HL-60 (cell line): ENCODE data around the gene THUMPD3.

Experiments
- DNase-seq, 2 experiments: peaks; one replicate each; pipeline ENCODE4 v3.0.0-alpha.2; 2010 to 2020; ENCODE audit warnings: low read depth in 1 of 2, low spot score in 1 of 2
- H3K27ac ChIP-seq: fragments of 250-450 bp; sonication (Bioruptor Pico); replicated peaks from 2 replicates; pipeline ENCODE4 v1.5.1; 2020; ENCODE audit warnings: mild to moderate bottlenecking, moderate library complexity
- H3K27me3 ChIP-seq: fragments of 250-450 bp; sonication (Bioruptor Pico); 2 replicates; pipeline ENCODE4 v1.5.1; 2021; ENCODE audit warnings: mild to moderate bottlenecking, moderate library complexity; ENCODE audit not compliant: insufficient read depth, poor library complexity, severe bottlenecking
- H3K4me3 ChIP-seq: replicated peaks from 2 replicates; pipeline ENCODE4 v1.5.1; 2011; ENCODE audit warnings: mild to moderate bottlenecking, control low read depth, low read length; ENCODE audit not compliant: insufficient read depth
- CTCF ChIP-seq: IDR thresholded peaks from one replicate; pipeline ENCODE4 v1.5.1; 2011; ENCODE audit warnings: low read length, control low read depth, inconsistent platforms; ENCODE audit not compliant: insufficient read depth
- GABPA ChIP-seq: IDR thresholded peaks from 2 replicates; pipeline ENCODE4 v1.6.1; 2012; ENCODE audit warnings: low read depth
- POLR2AphosphoS5 ChIP-seq: IDR thresholded peaks from 2 replicates; pipeline ENCODE4 v1.6.1; 2012; ENCODE audit warnings: low read depth
- REST ChIP-seq: IDR thresholded peaks from 2 replicates; pipeline ENCODE4 v1.6.1; 2012; ENCODE audit warnings: low read depth; ENCODE audit not compliant: insufficient replicate concordance
- SPI1 ChIP-seq: IDR thresholded peaks from 2 replicates; pipeline ENCODE4 v1.6.1; 2012; ENCODE audit warnings: low read depth, mild to moderate bottlenecking, borderline replicate concordance

THUMPD3 gene

GRCh38 chr3:9414826-9415225 is 52.0 kb downstream of the THUMPD3 start:
- Histone ChIP-seq H3K27me3 (no peaks in the 10 kb centered on the region), H3K4me3 (no peak overlapping the region), H3K27ac (no peak overlapping the region)
- no peak for DNase-seq
- TF ChIP-seq POLR2AphosphoS5 (no peak), REST (no peak), GABPA (no peak), SPI1 (no peak)

GRCh38 chr3:9415485-9416138 is 52.8 kb downstream of the THUMPD3 start:
- TF ChIP-seq CTCF (no peak), SPI1 (no peak), REST (no peak), GABPA (no peak), POLR2AphosphoS5 (no peak)
- Histone ChIP-seq H3K4me3 (no peak overlapping the region), H3K27ac (no peak overlapping the region), H3K27me3 (no peaks in the 10 kb centered on the region)
- no peak for DNase-seq

GRCh38 chr3:9416139-9416780 is 53.4 kb downstream of the THUMPD3 start:
- no peak overlapping the region for H3K27ac ChIP-seq
- DNase-seq: no peak

More at GRCh38 chr3:9416139-9416780, 53.4 kb downstream of the THUMPD3 start:
- Histone ChIP-seq H3K4me3 (no peak overlapping the region), H3K27me3 (no peaks in the 10 kb centered on the region)
- TF ChIP-seq GABPA (no peak), SPI1 (no peak), CTCF (no peak), REST (no peak), POLR2AphosphoS5 (no peak)
